ENCODE results near the gene RAB25.

The RAB25 gene

GRCh38 chr1:156076609-156077429, 15.9 kb downstream of the RAB25 start:
- peak overlapping the region; percentile 93 for H3K4me2 ChIP-seq (ENCODE audit: low read length)

GRCh38 chr1:156077430-156077760, 16.4 kb downstream of the RAB25 start:
- no peak for TF ChIP-seq CTCF (IDR thresholded peaks at IDR 0.05; ENCODE audit: low read depth, low read length, poor library complexity, severe bottlenecking)
- no peak for TF ChIP-seq EZH2phosphoT487 (IDR thresholded peaks at IDR 0.05; ENCODE audit: borderline replicate concordance, low read length)
- Histone ChIP-seq H3K4me3 (ENCODE audit: low read length) (peak overlapping the region; percentile 94), H4K20me1 (ENCODE audit: control insufficient read depth, insufficient read depth, low read depth, low read length) (no peaks in the 10 kb centered on the region), H3K36me3 (ENCODE audit: control insufficient read depth, low read length) (peaks cover 6% of the 10 kb centered on the region; the same call in 1 of the 2 replicates), H3K79me2 (ENCODE audit: control insufficient read depth, low read length) (peaks cover 18% of the 10 kb centered on the region), H3K27ac (ENCODE audit: low read depth, low read length) (no peak overlapping the region), H3K27me3 (ENCODE audit: control insufficient read depth, low read length) (peaks cover 10% of the 10 kb centered on the region), H3K4me1 (ENCODE audit: control insufficient read depth, low read length) (peaks cover 39% of the 10 kb centered on the region), H3K4me2 (ENCODE audit: low read length) (peak overlapping the region; percentile 93), H3K9me3 (ENCODE audit: control insufficient read depth, insufficient read depth, low read length) (no peaks in the 10 kb centered on the region), H3F3A (ENCODE audit: control insufficient read depth, insufficient read depth) (peaks cover 19% of the 10 kb centered on the region), H3K9me2 (replicated peaks; ENCODE audit: control insufficient read depth, low read length) (no peaks in the 10 kb centered on the region)

More at GRCh38 chr1:156076609-156077429, 15.9 kb downstream of the RAB25 start:
- peaks cover 9% of the 10 kb centered on the region for H3K27me3 ChIP-seq (ENCODE audit: control insufficient read depth, low read length)
- H3K36me3 ChIP-seq (ENCODE audit: control insufficient read depth, low read length) = peaks cover 6% of the 10 kb centered on the region; the same call in 1 of the 2 replicates
- H3K4me3 ChIP-seq (ENCODE audit: low read length) = peak overlapping the region; percentile 94
- peaks cover 19% of the 10 kb centered on the region for H3F3A ChIP-seq (ENCODE audit: control insufficient read depth, insufficient read depth)
- H3K9me3 ChIP-seq (ENCODE audit: control insufficient read depth, insufficient read depth, low read length) = no peaks in the 10 kb centered on the region
- no peaks in the 10 kb centered on the region for H3K9me2 ChIP-seq (replicated peaks; ENCODE audit: control insufficient read depth, low read length)
- no peaks in the 10 kb centered on the region for H4K20me1 ChIP-seq (ENCODE audit: control insufficient read depth, insufficient read depth, low read depth, low read length)
- H3K79me2 ChIP-seq (ENCODE audit: control insufficient read depth, low read length) = peaks cover 18% of the 10 kb centered on the region
- peak overlapping the region; percentile 32 for H3K27ac ChIP-seq (ENCODE audit: low read depth, low read length)
- H3K4me1 ChIP-seq (ENCODE audit: control insufficient read depth, low read length) = peaks cover 39% of the 10 kb centered on the region
- TF ChIP-seq EZH2phosphoT487 (IDR thresholded peaks at IDR 0.05; ENCODE audit: borderline replicate concordance, low read length) (no peak), CTCF (IDR thresholded peaks at IDR 0.05; ENCODE audit: low read depth, low read length, poor library complexity, severe bottlenecking) (no peak)

- H3K79me2 ChIP-seq (ENCODE audit: control insufficient read depth, low read length) = peaks cover 18% of the 10 kb centered on the region
- H3K9me2 ChIP-seq (replicated peaks; ENCODE audit: control insufficient read depth, low read length) = no peaks in the 10 kb centered on the region
- H3K27ac ChIP-seq (ENCODE audit: low read depth, low read length) = no peak overlapping the region
- peaks cover 48% of the 10 kb centered on the region for H3K4me1 ChIP-seq (ENCODE audit: control insufficient read depth, low read length)
- no peak overlapping the region for H3K4me3 ChIP-seq (ENCODE audit: low read length)
- H3K4me2 ChIP-seq (ENCODE audit: low read length) = no peak overlapping the region
- H3K36me3 ChIP-seq (ENCODE audit: control insufficient read depth, low read length) = peaks cover 6% of the 10 kb centered on the region; the same call in 1 of the 2 replicates
- H3F3A ChIP-seq (ENCODE audit: control insufficient read depth, insufficient read depth) = peaks cover 19% of the 10 kb centered on the region
- no peaks in the 10 kb centered on the region for H4K20me1 ChIP-seq (ENCODE audit: control insufficient read depth, insufficient read depth, low read depth, low read length)
- no peaks in the 10 kb centered on the region for H3K9me3 ChIP-seq (ENCODE audit: control insufficient read depth, insufficient read depth, low read length)
- no peak for TF ChIP-seq EZH2phosphoT487 (IDR thresholded peaks at IDR 0.05; ENCODE audit: borderline replicate concordance, low read length)
- TF ChIP-seq CTCF (IDR thresholded peaks at IDR 0.05; ENCODE audit: low read depth, low read length, poor library complexity, severe bottlenecking) = no peak
- H3K27me3 ChIP-seq (ENCODE audit: control insufficient read depth, low read length) = peaks cover 19% of the 10 kb centered on the region
Measured at GRCh38 chr1:156078728-156079127, 17.8 kb downstream of the RAB25 start.

Data from DOHH2 (cell line).